Femur (tissue), 1 donor: ENCODE data around the gene DPP8.
"Not testable (repeated sequence)": the region's sequence is repeated elsewhere in the genome, so short reads cannot be mapped to it uniquely, and the experiment has no call there.

Source experiments
- DNase-seq: peaks from one replicate; pipeline ENCODE4 v3.0.0-alpha.2; 2017

The DPP8 gene

DNA sequence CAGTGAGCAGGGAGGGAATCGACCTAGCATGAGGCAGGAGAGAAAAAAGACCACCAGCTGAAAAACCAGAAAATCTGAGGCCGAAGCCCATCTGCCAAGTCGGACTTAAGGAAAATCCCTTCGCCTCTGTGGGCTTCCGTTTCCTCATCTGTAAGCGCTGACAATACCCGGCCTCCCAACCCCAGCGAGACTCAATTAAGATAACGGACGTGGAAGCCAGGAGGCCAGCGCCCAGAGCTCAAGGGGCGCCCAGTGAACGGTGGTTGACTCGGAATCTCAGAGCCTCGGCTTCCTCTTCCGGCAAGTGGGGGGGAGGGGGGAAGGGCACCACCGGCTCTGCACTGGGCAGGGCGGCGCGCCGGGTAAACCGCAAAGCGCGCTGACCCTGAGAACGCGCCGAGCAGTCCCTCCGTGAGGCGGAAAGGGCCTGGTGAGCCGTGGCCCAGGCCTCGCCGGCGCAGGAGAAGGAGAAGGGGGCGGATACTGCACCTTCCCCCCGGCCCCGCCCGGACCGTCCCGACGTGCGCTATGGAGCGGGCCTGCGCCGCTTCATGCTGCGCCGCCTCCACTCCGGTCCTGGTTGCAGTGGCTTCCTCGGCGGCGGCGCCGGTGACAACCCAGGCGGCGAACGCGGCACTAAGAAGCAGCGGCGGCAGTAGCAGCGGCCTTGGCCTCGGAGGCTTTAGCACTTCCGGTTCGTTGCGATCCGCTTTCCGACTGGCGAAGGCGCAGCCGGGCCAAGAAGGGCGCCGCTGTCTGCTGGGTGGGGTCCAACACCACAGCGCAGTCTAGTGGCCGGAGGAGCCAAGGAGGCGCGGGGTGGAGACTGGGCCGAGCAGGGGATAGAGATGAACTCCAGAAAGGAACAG lies at the start of gene DPP8:
Gene DPP8, minus strand, starts transcription at position 693 of the 869 bp plus-strand sequence. CDS start 5,136 bp downstream, outside the sequence.
- DNase-seq: peak; percentile 97

DNA sequence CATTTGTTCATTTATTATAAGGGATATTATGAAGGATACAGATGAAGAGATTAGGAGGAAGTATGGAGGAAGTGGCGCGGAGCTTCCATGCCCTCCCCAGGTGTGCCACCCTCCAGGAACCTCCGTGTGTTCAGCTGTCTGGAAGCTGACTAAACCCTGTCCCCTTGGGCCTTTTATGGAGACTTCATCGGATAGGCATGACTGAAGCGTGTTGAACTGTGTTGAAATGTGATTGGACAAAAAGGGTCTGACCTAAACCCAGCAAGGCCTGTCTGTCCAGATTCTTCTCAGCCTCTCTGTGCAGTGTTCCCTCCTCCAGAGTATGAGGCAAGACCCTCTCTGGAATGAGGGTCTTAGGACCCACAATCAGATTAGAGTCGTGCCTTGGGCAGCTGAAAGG lies 44.4 kb upstream of the DPP8 start:
- no peak for DNase-seq

DNA sequence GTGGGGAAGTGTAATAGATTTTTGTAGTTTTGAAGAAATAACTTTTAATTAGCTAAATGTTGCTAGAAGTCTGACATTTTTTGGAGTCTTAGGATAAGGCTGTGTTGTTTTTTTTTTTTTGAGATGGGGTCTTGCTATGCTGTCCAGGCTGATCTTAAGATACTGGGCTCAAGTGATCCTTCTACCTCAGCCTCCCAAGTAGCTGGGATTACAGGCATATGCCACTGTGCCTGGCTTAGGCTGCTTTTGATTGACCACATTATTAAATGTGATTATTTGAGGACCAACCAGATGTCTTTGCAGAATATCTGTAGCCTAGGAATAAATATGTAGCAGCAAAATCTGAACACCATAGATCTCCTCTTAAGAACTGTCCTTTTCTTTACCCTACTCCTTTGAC lies 42.5 kb upstream of the DPP8 start:
- no peak for DNase-seq

DNA sequence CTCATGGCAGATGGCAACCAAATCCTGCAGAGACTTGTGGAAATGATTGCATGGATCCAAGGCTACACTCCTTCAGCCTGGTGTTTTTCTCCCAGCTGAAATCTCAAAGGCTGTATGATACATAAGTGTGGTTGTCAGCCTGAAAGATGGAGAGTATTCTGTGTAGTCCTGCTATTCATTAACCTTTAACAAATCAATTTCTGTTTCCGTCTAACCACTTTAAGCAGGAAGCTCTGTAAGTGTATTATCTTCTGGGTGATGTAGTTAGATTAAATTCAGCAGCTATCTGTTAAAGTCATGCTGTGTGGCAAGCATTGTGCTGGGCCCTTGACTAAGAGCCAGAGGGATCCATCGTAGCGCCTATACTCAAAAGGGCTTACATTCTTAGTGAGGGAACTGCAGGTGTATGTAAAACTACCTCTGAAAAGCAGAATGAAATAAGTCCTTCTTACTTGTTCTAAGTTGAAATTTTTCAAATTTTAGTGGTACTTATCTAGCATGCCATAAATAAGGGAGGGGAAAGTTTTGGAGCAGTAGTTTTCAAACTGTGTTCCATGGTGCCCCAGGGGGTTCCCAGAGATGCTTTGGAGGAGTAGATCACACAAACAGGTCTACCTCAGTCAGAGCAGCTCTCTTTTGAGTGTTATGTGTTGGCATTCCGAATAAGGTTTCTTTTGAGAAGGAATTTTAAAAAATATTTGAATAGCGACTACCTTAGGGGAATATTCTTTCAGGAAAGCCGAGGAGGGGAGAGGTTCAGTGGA lies 41.7 kb upstream of the DPP8 start:
- no peak for DNase-seq

GRCh38 chr15:65558336-65558735 lies 40.8 kb upstream of the DPP8 start:
- DNase-seq: no peak

DNA sequence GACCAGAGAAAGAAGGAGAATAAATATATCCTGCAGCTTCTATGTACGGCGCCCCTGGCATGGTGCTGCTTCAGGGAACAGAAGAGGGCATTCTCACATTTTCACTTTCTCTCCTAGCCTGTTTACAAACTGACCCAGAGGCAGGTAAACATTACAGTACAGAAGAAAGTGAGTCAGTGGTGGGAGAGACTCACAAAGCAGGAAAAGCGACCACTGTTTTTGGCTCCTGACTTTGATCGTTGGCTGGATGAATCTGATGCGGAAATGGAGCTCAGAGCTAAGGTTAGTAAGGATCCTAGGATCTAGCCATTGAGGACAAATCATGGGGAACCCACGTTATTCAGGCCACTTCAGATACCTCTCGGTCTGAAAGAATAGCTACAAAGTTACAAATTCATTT lies 39.1 kb upstream of the DPP8 start:
- no peak for DNase-seq

DNA sequence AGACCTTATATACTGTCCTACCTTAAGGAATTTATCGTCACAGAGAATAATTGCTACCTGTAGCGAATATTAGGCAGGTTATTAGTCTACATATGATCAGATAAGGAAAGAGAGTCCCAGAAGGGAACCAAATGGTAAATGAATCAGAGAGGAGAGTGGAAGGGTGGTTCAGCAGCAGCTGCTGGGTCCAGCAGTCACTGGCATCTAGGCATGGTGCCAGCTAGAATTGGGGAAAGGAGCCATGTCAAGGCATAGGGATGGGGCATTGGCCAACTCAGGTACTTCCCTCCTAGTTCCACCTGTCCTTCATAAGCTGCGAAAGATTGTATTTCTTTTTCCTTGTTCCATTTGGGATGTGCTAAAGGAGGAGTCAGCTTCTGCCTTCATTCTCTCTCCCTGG lies 36.2 kb upstream of the DPP8 start:
- no peak for DNase-seq

DNA sequence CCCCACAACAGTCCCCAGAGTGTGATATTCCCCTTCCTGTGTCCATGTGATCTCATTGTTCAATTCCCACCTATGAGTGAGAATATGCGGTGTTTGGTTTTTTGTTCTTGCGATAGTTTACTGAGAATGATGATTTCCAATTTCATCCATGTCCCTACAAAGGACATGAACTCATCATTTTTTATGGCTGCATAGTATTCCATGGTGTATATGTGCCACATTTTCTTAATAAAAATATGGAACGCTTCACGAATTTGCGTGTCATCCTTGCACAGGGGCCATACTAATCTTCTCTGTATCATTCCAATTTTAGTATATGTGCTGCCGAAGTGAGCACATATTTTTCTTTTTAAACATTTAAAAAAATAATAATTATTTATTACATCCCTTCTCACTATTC lies 35.4 kb upstream of the DPP8 start:
- DNase-seq: not testable (repeated sequence)

DNA sequence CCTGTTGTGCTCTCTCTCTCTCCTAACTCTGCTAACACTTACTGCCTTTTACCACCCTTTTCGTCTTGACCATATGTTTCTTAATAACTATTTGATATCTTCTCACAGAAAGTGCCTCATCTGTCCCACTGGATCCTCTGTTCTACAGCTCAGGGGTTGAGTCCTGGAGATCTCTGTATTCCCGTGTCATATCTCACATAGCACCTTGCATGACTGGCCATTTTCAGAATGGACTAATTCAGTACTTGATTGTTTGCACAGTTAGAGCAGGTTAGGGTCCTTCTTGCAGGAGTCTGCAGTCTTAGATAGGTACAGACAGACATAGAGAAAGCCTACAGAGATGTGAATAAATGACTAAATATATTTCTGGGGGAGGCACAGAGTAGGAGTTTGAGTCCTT lies 33.7 kb upstream of the DPP8 start:
- DNase-seq: no peak

GRCh38 chr15:65550681-65551098 lies 33.2 kb upstream of the DPP8 start:
- DNase-seq: no peak

DNA sequence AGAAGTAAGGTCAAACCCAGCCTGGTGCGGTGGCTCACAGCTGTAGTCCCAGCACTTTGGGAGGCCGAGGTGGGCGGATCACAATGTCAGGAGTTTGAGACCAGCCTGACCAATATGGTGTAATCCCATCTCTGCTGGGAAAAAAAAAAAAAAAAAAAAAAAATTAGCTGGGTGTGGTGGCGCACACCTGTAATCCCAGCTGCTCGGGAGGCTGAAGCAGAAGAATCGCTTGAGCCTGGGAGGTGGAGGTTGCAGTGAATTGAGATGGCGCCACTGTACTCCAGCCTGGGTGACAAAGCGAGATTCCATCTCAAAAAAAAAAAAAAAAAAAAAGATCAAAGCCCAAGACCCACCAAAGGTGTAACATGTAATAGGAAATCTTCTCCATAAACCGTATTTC lies 31.8 kb upstream of the DPP8 start:
- DNase-seq: not testable (repeated sequence)

DNA sequence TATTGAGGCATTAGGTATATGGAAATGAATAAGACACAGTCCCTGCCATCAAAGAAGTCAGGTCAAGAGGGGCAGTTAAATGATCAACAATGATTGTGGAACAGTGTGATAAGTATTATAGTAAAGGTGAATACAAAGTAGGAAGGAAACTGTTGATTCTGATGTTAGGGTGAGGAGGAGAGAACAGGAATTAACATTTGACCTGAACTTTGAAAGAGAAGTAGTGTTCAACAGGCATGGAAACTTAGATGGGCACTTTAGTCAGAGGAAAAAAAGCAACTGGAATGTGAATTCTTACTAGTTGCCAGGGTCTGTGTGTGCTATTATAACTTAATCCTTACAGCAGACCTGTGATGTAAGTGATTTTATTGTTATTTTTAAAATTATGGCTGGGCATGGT lies 30.4 kb upstream of the DPP8 start:
- DNase-seq: no peak

GRCh38 chr15:65541231-65541820 lies 23.8 kb upstream of the DPP8 start:
- no peak for DNase-seq

GRCh38 chr15:65540314-65540713 lies 22.8 kb upstream of the DPP8 start:
- no peak for DNase-seq

GRCh38 chr15:65535192-65535591 lies 17.7 kb upstream of the DPP8 start:
- no peak for DNase-seq

DNA sequence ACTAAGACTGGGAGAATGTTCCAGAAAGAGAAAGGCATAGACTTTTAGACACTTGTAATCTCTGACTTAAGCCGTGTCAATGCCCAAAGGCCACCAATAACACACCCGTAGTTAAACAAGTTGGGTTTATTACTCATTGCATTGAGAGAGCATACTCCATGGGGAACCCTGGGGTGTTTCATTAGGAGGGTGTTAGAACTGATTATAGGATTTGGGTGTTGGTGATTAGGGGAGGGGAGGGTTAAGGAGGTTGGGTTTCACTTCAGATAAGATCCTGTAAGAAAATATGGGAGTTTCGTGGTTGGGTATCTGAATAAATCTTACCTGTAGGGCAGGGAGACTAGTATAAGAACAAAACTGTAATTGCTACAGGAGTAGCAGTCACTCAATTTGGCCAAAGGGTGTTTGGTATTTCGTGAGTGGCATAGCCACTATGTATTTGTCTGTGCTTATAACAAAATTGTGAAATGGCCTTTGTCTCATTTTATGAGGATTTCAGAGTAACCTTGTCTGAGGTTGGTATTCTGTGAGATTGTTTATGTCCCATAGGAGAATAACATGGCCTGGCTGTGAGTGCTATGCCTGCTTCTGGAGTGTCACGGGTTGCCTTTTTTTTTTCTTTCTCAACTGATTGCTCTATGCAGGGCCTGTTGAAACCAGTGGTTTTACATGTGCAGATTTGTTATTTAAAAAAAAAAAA lies 15.7 kb upstream of the DPP8 start:
- DNase-seq: no peak

GRCh38 chr15:65532738-65533051 lies 15.2 kb upstream of the DPP8 start:
- DNase-seq: no peak

- peak; percentile 91 for DNase-seq
Measured at GRCh38 chr15:65530318-65531111, 13.0 kb upstream of the DPP8 start, which contains the start of gene HACD3. Gene HACD3, plus strand, starts transcription at chr15:65530463. Its CDS starts 169 bp downstream, at chr15:65530632.

DNA sequence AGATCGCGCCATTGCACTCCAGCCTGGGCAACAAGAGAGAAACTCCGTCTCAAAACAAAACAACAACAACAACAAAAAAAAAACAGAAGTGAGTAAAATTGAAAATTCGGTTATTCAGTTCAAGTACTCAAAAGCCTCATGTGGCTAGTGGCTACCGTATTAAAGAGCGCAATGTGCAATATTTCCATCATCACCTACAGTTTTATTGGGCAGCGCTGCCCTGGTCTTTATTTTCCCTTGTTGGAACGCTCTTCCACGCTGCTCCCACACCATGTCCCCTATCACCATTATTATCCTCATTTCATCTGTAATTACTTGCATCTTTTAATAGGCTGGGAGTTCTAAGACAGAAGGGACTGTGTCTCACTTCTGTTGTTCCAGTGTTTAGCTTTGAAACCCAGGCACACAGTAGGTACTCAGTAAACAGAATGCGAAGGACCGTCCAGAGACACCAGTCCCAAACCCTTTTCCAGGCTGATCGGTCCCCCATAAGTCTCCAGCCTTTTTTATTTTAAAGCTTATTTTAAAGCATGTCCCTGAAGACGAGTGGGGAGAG lies 12.4 kb upstream of the DPP8 start:
- no peak for DNase-seq

- no peak for DNase-seq
Measured at GRCh38 chr15:65528461-65529060, 11.1 kb upstream of the DPP8 start.

DNA sequence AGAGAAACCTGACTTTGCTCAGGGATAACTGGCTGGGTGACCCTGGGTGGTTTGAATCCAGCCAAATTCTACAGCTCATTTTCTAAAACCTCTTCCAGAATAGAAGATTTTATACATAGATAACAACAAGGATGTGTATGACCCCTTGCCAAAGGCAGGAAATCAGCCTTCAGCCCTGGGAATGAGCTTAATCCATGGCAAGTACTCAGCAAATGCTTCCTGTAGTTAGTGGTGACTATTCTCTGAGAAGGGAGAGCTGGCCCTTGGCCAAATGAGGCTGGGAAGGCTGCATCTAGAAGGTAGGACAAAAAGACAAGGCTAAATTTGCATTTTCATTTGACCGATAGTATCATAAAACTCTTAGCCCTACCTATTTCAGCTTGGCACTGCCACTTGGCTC lies 8.1 kb upstream of the DPP8 start:
- peak; percentile 32 for DNase-seq

GRCh38 chr15:65524226-65524625 lies 6.7 kb upstream of the DPP8 start:
- no peak for DNase-seq
